Caco-2 (cell line): Measurements from ENCODE around the gene MGAT1. TPM values are rescaled to one million over a fixed set of nuclear protein-coding genes. Genes with fewer than 3 reads are reported as not detected.

Experiments used
- Bru-seq: library from RNA; stranded (reverse); fragments of 400-500 nt; gene quantifications from one replicate; lab custom pipeline; 2021; lab: Mats Ljungman, UMichigan
- BruChase-seq, 2 experiments: library from RNA; stranded (reverse); fragments of 400-500 nt; gene quantifications; one replicate each; lab custom pipeline; 2021; lab: Mats Ljungman, UMichigan
- BruUV-seq: library from RNA; stranded (reverse); fragments of 400-500 nt; replicated peaks from 2 replicates; lab custom pipeline; 2021; lab: Mats Ljungman, UMichigan
- CTCF ChIA-PET: fragments of 300-600 bp; sonication (Branson Sonifier 250); formaldehyde crosslinking; loops from one replicate; lab custom pipeline; 2022; ENCODE audit warnings: antibody characterized with exemption; lab: Charles Lee
- POLR2A ChIA-PET: fragments of 300-600 bp; sonication (Branson Sonifier 250); formaldehyde crosslinking; loops from one replicate; lab custom pipeline; 2022; ENCODE audit warnings: antibody characterized with exemption; lab: Charles Lee
- DNase-seq, 2 experiments: peaks; one replicate each; pipeline versions ENCODE4 v3.0.0 to v3.0.0-alpha.2; 2020 to 2022
- H3K27me3 ChIP-seq: replicated peaks from 2 replicates; pipeline ENCODE4 v1.6.0; 2011; ENCODE audit warnings: low read length; ENCODE audit not compliant: control insufficient read depth, insufficient read depth
- H3K36me3 ChIP-seq: 2 replicates; pipeline ENCODE4 v1.5.1; 2011; ENCODE audit warnings: low read length; ENCODE audit not compliant: control insufficient read depth, insufficient read depth
- H3K4me1 ChIP-seq: fragments of 250-450 bp; sonication (Bioruptor Pico); 2 replicates; pipeline ENCODE4 v1.5.1; 2020; ENCODE audit warnings: mild to moderate bottlenecking
- H3K4me3 ChIP-seq: 2 replicates; pipeline ENCODE4 v1.5.1; 2011; ENCODE audit warnings: low read depth, mild to moderate bottlenecking, control low read depth, low read length
- H3K9me3 ChIP-seq: fragments of 250-450 bp; sonication (Bioruptor Pico); 2 replicates; pipeline ENCODE4 v1.5.1; 2020; ENCODE audit warnings: mild to moderate bottlenecking, moderate library complexity
- H3K27ac Mint-ChIP-seq: one replicate; pipeline ENCODE4 v1.8.0; 2022; ENCODE audit warnings: mixed read lengths; ENCODE audit not compliant: unreplicated experiment
- H3K27me3 Mint-ChIP-seq: one replicate; pipeline ENCODE4 v1.8.0; 2022; ENCODE audit warnings: mixed read lengths; ENCODE audit not compliant: insufficient read depth, unreplicated experiment
- H3K36me3 Mint-ChIP-seq: one replicate; pipeline ENCODE4 v1.8.0; 2022; ENCODE audit warnings: mild to moderate bottlenecking, mixed read lengths; ENCODE audit not compliant: insufficient read depth, unreplicated experiment
- H3K4me1 Mint-ChIP-seq: one replicate; pipeline ENCODE4 v1.8.0; 2022; ENCODE audit warnings: low read depth, mixed read lengths; ENCODE audit not compliant: unreplicated experiment
- H3K4me3 Mint-ChIP-seq: one replicate; pipeline ENCODE4 v1.8.0; 2022; ENCODE audit warnings: mild to moderate bottlenecking, moderate library complexity, mixed read lengths; ENCODE audit not compliant: unreplicated experiment
- H3K9me3 Mint-ChIP-seq: one replicate; pipeline ENCODE4 v1.8.0; 2022; ENCODE audit warnings: mixed read lengths; ENCODE audit not compliant: unreplicated experiment
- intact Hi-C: fragments of 100-400 bp; cut with micrococcal nuclease; formaldehyde crosslinking; loops from one replicate; pipeline ENCODE4 v1.10.0; 2022; ENCODE audit not compliant: unreplicated experiment
- long read RNA-seq: library from polyadenylated mRNA; stranded (forward); transcript quantifications from one replicate; pipeline ENCODE4 v2.0.0, GENCODE V29; 2022
- total RNA-seq: library from RNA; stranded (reverse); gene quantifications from 2 replicates; pipeline ENCODE4 v1.2.3, GENCODE V29; 2022
- TF ChIP-seq, protein P1 (sequence below), 2 experiments: fragments of 200-600 bp in 1 of 2; IDR thresholded peaks; 1 replicate in 1 of 2; 2 replicates in 1 of 2; pipeline versions ENCODE4 v1.5.1 to v1.8.0; 2011 to 2022; ENCODE audit warnings: antibody characterized with exemption in 1 of 2, control low read depth in 1 of 2, inconsistent platforms in 1 of 2, low read depth in 1 of 2, low read length in 1 of 2, mild to moderate bottlenecking in 1 of 2, moderate library complexity in 1 of 2; ENCODE audit not compliant: insufficient read depth in 1 of 2, severe bottlenecking in 1 of 2, unreplicated experiment in 1 of 2

MGAT1 gene
- total RNA-seq (80.1 and 82.5 TPM in 2 replicates), Bru-seq, nascent RNA (percentile 74 among the genes with signal in this experiment), BruChase-seq, experiment 1, labeled RNA remaining after a 2-hour chase (percentile 80 among the genes with signal in this experiment), BruChase-seq, experiment 2, labeled RNA remaining after a 6-hour chase (percentile 82 among the genes with signal in this experiment)
- long read RNA-seq, transcript MGAT1-203 (3 exons, 3,077 nt), result minor isoform, 11 of 189 reads
- long read RNA-seq, transcript MGAT1-209 (2 exons, 534 nt), result minor isoform, 8 of 189 reads
- long read RNA-seq, transcript MGAT1-201 (2 exons, 2,761 nt), result major isoform, 113 of 189 reads
- long read RNA-seq, partial matches to known transcripts, result 13 of 189 reads
- long read RNA-seq, other reads (novel, unspliced or antisense), result 41 of 189 reads

DNA sequence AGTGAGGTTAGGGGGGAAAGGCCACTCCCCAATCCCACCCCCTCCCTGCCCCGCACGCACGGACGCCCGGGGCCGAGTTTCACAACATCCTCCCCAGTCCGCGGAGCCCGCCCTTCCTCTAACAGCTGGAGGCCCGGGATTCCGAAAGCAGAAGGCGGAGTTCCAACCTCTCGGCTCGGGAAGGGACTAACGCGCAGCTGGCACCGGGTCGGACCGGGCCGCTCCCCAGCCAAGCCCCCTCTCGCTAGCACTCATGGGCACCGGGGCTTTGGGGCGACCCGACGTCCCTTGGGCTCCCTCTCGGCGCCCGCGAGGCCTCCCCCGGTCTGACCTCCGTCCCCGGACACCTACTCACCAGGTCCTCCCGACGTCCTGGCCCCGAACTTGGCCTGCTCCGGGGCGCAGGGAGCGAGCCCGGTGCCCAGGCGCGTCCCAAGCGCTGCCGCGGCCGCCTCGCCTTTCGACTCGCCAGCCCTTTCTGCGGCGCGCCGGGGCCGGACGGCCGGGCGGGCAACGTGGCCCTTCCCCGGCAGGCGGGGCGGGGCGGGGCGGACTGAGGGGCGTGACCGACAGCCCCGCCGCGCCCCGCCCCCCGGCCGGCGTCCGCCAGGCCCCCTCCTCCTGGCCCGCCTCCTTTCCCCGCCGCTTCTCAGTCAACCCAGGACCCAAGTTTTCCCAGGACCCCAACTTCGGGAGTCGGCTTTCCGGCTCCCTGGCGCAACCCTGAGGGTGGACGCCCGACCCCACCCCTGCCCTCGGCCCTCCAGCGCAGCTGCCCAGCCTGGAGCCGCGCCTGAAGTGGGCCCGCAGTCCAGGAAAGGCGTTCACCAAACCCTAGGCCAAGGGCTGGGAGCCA lies at the start of gene MGAT1:
TSS of gene MGAT1 (minus strand) at position 482 of the 856 bp plus-strand sequence. CDS start 9,835 bp downstream, outside the sequence.
- Mint-ChIP-seq H3K4me3 (peak within 1 kb of the TSS; percentile 82), H3K27ac (peak within 1 kb of the TSS; percentile 89), H3K36me3 (peaks cover 56% of the 10 kb centered on the region), H3K9me3 (no peaks in the 10 kb centered on the region), H3K4me1 (peaks cover 45% of the 10 kb centered on the region), H3K27me3 (no peaks in the 10 kb centered on the region)
- no TSS peak for BruUV-seq
- Histone ChIP-seq H3K27me3 (no peaks in the 10 kb centered on the region), H3K4me1 (peaks cover 43% of the 10 kb centered on the region), H3K36me3 (no peaks in the 10 kb centered on the region; the same call in 1 of the 2 replicates), H3K9me3 (no peaks in the 10 kb centered on the region), H3K4me3 (peak within 1 kb of the TSS; percentile 88)
- peak; percentile 83 to 89 for DNase-seq
- TF ChIP-seq, protein P1, sequence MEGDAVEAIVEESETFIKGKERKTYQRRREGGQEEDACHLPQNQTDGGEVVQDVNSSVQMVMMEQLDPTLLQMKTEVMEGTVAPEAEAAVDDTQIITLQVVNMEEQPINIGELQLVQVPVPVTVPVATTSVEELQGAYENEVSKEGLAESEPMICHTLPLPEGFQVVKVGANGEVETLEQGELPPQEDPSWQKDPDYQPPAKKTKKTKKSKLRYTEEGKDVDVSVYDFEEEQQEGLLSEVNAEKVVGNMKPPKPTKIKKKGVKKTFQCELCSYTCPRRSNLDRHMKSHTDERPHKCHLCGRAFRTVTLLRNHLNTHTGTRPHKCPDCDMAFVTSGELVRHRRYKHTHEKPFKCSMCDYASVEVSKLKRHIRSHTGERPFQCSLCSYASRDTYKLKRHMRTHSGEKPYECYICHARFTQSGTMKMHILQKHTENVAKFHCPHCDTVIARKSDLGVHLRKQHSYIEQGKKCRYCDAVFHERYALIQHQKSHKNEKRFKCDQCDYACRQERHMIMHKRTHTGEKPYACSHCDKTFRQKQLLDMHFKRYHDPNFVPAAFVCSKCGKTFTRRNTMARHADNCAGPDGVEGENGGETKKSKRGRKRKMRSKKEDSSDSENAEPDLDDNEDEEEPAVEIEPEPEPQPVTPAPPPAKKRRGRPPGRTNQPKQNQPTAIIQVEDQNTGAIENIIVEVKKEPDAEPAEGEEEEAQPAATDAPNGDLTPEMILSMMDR (IDR thresholded peaks at IDR 0.05; ENCODE audit: insufficient read depth in 1 of 2, low read depth in 1 of 2, low read length in 1 of 2, severe bottlenecking in 1 of 2, unreplicated experiment in 1 of 2), result no peak
- POLR2A ChIA-PET, result interaction anchor here (0.6 to 2.3 kb wide), 4 partner anchors 8 to 421 kb away, joined by 3 to 11 read pairs (median 9); partner anchors contain the start of gene TRIM41
- CTCF ChIA-PET, result interaction anchor here (0.6 to 1.6 kb wide), 3 partner anchors 17 to 382 kb away, joined by 3 to 11 read pairs (median 5); no protein-coding TSS in a partner anchor
- intact Hi-C loops, result loop anchor here (1.0 kb wide), 1 partner anchor 8 kb away; no protein-coding TSS in a partner anchor

DNA sequence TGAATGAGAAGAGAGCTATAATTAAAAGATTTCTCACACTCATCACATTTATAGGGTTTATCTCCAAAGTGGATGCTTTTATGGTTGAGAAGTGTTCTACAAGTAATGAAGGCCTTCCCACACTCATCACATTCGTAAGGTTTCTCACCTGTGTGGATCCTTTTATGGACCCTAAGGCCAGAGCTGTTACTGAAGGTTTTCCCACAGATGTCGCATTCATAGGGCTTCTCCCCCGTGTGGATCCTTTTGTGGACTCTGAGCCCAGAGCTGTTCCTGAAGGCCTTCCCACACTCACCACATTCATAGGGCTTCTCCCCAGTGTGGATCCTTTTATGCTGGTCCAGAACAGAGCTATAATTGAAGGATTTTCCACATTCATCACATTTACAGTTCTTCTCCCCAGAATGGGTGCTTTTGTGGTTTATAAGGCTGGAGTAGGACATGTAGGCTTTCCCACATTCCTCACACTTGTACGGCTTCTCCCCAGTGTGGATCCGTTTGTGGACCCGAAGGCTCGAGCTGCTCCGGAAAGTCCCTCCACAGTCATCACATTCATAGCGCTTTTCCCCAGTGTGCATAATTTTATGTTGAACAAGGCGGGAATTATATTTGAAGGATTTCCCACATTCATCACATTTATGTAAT lies 48.0 kb upstream of the MGAT1 start:
- POLR2A ChIA-PET, result interaction anchor here (0.5 to 0.6 kb wide), 3 partner anchors 8 to 19 kb away, joined by 3 to 5 read pairs (median 4); no protein-coding TSS in a partner anchor
- Mint-ChIP-seq H3K36me3 (peaks cover 62% of the 10 kb centered on the region), H3K27ac (no peak overlapping the region), H3K27me3 (no peaks in the 10 kb centered on the region), H3K9me3 (peaks cover 24% of the 10 kb centered on the region), H3K4me1 (no peaks in the 10 kb centered on the region), H3K4me3 (no peak overlapping the region)
- intact Hi-C loops, result no loop called here
- Histone ChIP-seq H3K4me3 (no peak overlapping the region), H3K36me3 (peaks cover 26% of the 10 kb centered on the region), H3K27me3 (no peaks in the 10 kb centered on the region), H3K9me3 (peaks cover 29% of the 10 kb centered on the region), H3K4me1 (no peaks in the 10 kb centered on the region)
- BruUV-seq, result no TSS peak
- no peak for DNase-seq
- TF ChIP-seq, protein P1 (IDR thresholded peaks at IDR 0.05; ENCODE audit: insufficient read depth in 1 of 2, low read depth in 1 of 2, low read length in 1 of 2, severe bottlenecking in 1 of 2, unreplicated experiment in 1 of 2), result no peak
- CTCF ChIA-PET, result no interaction called here
